UCSD-AML1 (cell line): Measurements from ENCODE around the gene USP3.
A peak's percentile ranks its signal among the peaks of the same experiment; 100 is the strongest.

Source experiments
- DNase-seq: peaks from one replicate; lab custom pipeline; 2025; ENCODE audit not compliant: unreplicated experiment; lab: John Stamatoyannopoulos, UW

The USP3 gene

GRCh38 chr15:63495780-63496488 lies 8.5 kb upstream of the USP3 start:
- no peak for DNase-seq

- peak; percentile 79 for DNase-seq
Observed at GRCh38 chr15:63497642-63498467, 6.5 kb upstream of the USP3 start.

- DNase-seq = no peak
Observed at GRCh38 chr15:63499175-63499549, 5.2 kb upstream of the USP3 start.

DNA sequence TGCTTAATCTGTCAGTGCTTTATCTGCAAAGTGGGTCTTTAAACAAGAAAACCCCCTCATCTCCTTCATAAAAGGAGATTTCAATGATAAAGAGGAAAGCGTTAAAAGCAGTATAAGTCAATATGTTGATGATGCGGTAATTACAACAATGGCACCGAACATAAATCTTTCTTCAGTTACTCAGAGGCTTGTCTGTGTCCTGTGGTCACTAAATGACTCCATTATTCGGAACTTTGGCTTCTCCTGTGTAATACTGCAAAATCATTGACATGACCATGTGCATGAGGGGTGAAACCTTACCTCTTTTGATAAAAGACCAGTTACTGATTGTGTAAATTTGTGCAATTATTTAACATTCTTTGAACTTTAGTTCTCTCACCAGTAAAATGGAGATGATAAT lies 4.8 kb upstream of the USP3 start:
- DNase-seq = no peak

DNA sequence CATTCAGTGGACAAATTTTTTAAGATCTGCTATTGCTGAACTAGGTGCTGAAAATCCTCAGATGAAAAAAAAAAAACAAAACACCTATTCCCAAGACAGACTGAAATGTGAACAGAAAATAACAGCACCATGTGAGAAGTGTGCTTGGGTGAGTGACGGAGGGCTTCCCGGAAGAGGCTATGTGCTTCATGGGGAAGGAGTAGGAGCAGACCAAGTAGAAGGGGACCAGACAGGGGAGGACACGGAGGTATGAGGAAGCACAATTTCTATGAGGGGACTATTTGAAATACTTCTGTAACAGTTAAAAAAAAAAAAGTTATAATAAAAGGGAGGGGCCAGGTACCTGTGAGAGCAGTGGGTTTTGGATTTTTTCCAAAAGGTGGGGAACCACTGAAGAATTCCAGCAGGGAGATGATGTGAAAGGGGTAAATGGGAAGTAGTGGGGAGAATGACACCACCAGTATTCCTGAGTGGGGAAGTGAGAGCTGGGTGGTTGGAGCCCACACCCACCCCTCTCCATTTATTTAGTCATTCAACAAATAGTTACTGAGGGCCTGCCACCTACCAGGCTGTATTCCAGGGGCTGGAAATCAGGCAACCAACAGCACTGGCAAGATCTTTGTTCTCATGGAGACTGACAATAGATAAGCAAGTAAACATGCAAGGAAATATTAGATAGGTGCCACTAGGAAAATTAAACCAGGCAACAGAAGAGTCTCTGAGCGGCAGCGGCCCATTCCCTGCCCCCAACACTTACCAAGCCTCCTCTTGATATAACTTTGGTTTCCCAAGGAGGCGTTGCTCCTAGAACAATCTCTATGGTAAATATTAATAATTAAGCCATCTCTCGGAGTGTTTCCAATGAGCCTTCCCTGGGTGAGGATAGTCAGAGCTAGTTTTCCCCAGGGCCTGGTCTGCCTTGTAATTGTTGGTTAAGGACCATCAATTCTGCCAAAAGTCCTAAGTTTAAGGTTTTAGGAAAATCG lies 3.8 kb upstream of the USP3 start:
- DNase-seq = no peak

DNA sequence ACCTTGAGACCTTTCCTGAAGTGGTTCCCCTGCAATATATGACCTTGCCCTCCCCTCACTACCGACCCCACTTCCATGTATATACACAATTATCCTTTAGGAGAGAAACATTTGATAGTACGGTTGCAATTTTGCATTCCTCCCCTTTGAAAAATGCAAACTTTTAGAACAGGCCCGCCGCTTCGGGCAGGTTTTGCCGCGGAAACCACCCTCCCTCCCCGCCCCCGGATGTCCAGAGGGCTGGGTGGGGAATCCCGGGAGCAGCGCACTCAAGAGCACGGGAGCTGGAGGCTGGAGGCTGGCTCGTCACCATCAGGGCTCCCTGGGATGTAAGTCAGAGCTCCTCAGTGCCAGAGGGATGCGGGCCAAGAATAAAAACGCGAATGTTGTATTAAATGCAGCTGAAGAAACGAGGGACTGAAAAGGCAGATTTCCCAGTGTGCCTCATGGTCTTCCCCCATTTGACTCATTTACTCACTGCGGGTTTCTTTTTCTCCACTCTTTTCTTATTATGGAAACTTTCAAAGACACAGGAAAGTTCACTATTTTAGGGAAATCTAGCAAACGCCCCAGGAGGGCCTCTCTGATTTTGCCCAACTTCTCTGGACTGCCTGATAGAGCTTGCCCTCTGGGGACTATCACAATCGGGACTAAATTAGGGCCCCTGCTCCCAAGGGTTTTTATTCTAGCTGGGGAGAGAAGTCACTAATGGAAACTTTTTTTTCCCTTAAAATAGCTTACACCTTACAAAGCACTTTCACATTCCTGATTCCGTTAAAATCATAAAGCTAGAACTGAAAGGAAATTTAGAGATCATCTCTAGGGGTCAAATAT lies 2.9 kb upstream of the USP3 start:
- DNase-seq = peak; percentile 49

DNA sequence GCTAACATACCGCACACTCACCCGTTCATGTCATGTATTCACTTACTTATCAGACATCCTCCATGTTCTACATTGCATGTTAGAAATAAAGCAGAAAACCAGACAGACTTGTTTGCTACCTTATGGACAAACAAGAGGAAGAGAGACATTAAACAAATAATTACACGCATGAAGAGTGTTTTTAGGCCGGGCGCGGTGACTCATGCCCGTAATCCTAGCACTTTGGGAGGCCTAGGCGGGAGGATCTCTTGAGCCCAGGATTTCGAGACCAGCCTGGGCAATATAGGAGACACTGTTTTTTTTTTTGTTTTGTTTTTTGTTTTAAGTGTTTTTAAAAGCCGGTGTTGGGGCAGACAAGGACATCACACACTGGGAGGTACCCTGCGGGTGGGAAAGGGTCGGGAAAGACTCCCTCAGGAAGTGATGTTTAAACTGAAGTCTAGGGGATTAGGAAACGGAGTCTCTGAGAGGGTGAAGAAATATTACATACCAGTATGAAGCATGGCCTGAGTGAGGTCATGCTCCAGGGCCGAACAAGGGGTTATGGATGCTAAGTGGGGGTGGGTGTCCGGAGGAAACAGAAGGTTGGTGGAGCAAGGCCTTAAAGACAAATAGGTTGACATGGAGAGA lies 2.1 kb upstream of the USP3 start:
- no peak for DNase-seq

GRCh38 chr15:63502843-63503738 lies 1.3 kb upstream of the USP3 start:
- peak; percentile 94 for DNase-seq

GRCh38 chr15:63503739-63504246 lies 600 bp upstream of the USP3 start:
- peak; percentile 77 for DNase-seq

DNA sequence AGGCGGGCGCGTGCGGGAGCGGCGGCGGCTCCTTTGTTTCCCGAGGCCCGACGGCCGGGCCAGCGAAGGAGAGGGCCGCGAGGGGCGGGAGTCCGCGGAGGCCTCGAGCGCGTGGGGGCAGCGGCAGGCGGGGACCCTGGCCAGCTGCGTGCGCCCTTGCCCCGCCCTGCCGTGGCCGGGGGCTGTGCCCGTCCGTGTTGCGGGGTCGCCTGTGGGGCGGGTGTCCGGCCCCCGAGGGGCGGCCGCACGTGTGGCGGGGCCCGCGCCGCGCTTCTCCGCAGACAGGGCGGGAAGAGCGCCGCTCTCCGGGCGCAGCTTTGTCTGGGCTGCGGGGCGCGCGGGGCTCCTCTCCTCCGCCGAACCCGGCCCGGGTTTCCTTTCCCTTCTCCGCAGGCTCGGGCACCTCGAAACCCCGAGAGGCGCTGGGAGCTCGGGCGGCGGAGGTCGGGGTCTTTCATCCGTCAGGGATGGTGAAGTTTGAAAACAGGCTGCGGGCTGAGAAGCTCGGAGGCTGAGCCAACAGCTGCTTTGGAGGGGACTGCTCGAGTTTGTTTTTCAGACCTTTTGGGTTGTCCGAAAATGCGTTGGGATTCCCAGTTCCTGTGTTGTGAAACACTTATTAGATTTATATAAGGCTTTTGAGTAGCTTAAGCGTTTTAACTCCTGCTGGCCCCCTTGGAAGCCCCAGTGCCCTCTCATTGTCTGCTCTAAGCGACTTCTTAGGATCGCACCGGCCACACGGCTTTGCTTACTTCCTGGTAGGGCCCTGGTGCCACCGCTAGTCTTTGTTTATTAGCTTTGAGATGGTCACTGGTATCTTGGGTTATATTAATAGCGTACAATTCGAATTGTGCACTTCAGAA lies 817 bp downstream of the USP3 start:
- DNase-seq = peak; percentile 65

DNA sequence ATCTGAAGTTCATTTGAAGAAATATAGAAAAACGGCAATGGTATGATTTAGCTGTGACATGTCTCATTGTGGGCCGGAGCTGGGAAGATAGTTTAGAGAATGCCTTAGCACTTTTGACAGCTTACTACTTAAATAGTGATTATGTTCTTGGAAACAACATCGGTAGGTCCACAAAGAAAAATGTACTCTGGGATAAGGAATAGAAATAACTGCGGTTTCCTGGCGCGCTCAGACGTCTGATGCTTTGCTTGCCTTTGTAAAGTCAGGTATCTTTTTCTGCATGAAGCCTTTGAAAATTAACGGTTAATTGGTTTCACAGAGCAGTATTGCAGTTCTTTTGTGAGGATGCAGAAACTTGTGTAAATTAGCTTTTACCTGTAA lies 1.4 kb downstream of the USP3 start:
- no peak for DNase-seq

GRCh38 chr15:63506537-63507035 lies 2.2 kb downstream of the USP3 start:
- DNase-seq = no peak

DNA sequence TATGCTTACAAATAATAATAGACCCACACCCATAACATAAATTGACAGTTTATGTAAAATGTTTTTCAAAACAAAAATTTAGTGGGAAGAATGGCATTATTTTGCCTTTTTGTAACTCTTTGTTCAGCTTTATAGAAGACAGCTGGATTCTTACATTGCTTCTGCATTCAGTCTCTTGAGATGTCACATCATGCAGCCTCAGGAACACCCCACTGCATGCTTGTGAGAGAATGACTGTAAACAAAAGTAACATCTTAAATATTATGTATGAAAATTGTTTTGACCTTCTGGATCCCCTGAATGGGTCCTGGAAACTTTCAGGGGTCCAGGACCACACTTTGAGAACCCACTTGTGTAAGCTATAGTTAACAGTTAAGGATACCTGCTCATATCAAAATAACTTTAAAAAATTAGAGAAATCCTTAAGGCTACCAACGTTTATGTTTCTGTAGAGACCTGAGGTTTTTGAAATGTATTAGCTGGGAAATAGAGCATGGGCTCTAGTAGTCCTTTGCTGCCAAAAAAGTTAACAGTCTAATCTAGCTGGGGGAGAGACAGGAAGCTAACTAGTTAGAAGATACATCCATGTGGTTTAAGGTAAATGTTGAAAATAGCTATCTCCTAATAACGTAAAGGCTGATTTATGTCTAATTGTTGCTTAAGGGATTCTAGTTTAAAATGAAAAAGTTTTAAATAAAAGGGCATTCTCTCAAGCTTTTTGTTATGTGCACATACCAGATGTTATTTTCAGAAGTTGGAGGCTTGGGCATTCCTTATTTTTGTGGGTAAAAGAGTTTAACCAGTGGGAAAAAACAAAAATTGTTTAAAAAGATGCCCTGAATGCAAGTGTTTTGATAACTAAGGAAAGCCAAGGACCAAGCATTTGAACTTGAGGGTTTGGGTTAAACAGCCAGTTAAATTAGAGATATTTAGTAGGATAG lies 3.8 kb downstream of the USP3 start:
- no peak for DNase-seq

GRCh38 chr15:63509056-63509954 lies 4.9 kb downstream of the USP3 start:
- no peak for DNase-seq
